ENCODE results near the gene SIRT7. TPM values are rescaled to one million over a fixed set of nuclear protein-coding genes. Genes with fewer than 3 reads are reported as not detected.

The SIRT7 gene
- total RNA-seq, 1 donor from 2014 or later = 22.6 TPM

DNA sequence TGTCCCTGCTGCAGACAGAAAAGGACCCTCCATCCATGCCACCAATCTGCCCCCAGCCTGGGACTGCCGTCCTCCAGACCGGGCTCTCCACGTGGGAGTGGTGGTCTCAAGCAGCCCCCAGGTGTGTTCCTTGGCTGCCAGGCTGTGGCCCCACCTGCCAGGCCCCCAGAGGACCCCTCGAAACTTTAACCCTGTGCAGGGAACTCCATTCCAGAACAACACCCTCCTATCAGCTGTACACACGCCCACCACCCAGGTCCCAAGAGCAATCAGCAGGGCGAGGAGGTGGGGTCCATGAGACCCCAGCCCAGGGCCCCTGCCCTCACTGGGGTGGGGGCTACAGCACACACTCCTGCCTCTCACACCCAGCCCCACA, 17.7 kb upstream of the SIRT7 start:
- Mint-ChIP-seq H3K27ac (peak overlapping the region; percentile 54), H3K9me3 (no peaks in the 10 kb centered on the region), H3K36me3 (no peaks in the 10 kb centered on the region), H3K4me1 (peaks cover 19% of the 10 kb centered on the region), H3K27me3 (ENCODE audit: low read depth) (peaks cover 5% of the 10 kb centered on the region), H3K4me3 (peak overlapping the region; percentile 88)
- DNase-seq (ENCODE audit: low spot score in 2 of 2, unreplicated experiment in 2 of 2) = no peak
- TF ChIP-seq, protein P1, sequence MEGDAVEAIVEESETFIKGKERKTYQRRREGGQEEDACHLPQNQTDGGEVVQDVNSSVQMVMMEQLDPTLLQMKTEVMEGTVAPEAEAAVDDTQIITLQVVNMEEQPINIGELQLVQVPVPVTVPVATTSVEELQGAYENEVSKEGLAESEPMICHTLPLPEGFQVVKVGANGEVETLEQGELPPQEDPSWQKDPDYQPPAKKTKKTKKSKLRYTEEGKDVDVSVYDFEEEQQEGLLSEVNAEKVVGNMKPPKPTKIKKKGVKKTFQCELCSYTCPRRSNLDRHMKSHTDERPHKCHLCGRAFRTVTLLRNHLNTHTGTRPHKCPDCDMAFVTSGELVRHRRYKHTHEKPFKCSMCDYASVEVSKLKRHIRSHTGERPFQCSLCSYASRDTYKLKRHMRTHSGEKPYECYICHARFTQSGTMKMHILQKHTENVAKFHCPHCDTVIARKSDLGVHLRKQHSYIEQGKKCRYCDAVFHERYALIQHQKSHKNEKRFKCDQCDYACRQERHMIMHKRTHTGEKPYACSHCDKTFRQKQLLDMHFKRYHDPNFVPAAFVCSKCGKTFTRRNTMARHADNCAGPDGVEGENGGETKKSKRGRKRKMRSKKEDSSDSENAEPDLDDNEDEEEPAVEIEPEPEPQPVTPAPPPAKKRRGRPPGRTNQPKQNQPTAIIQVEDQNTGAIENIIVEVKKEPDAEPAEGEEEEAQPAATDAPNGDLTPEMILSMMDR (IDR thresholded peaks at IDR 0.05; ENCODE audit: unreplicated experiment) = no peak

DNA sequence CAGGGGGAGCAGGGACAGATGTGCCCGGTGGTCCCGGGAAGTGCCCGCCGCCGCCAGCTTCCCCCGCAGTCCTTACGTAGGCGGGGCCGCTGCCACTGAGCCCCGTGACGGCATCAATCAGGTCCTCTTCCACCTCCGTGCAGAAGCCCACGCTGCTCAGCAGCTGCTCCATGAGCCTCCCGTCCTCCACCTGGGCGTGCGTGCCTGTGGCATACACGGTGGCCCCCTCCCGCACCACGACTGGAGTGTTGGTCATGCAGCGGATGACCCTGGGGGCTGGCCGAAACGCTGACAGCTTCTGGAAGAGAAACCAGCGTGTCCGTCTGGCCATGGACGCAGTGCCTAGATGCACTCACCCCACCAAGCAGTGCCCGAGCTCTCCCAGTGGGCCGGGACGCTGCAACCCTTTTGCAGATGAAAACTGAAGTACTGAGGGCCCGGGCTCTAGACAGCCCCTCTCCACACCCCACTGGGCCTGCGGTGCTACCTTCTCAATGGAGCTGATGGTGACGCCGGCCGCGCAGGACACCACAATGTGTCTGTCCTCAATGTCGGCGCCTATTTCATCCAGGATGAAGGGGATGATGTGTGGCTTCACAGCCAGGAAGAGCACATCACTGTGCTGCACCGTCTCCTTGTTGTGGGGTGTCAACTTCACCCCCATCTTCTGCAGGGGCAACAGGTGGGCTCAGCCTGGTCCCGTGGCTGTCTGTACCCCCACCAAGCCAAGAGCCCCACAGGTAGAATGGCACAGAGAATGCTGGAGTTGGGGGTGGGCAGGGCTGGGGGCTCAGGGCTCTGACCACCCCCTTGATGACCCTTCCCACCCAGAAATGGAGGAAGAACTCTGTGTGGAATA, 17.1 kb upstream of the SIRT7 start:
- no peak overlapping the region for H3K27ac Mint-ChIP-seq
- H3K9me3 Mint-ChIP-seq = no peaks in the 10 kb centered on the region
- H3K27me3 Mint-ChIP-seq (ENCODE audit: low read depth) = no peaks in the 10 kb centered on the region
- DNase-seq (ENCODE audit: low spot score in 2 of 2, unreplicated experiment in 2 of 2) = no peak
- H3K36me3 Mint-ChIP-seq = no peaks in the 10 kb centered on the region
- peaks cover 19% of the 10 kb centered on the region for H3K4me1 Mint-ChIP-seq
- H3K4me3 Mint-ChIP-seq = peak overlapping the region; percentile 88
- TF ChIP-seq, protein P1 (IDR thresholded peaks at IDR 0.05; ENCODE audit: unreplicated experiment) = no peak

DNA sequence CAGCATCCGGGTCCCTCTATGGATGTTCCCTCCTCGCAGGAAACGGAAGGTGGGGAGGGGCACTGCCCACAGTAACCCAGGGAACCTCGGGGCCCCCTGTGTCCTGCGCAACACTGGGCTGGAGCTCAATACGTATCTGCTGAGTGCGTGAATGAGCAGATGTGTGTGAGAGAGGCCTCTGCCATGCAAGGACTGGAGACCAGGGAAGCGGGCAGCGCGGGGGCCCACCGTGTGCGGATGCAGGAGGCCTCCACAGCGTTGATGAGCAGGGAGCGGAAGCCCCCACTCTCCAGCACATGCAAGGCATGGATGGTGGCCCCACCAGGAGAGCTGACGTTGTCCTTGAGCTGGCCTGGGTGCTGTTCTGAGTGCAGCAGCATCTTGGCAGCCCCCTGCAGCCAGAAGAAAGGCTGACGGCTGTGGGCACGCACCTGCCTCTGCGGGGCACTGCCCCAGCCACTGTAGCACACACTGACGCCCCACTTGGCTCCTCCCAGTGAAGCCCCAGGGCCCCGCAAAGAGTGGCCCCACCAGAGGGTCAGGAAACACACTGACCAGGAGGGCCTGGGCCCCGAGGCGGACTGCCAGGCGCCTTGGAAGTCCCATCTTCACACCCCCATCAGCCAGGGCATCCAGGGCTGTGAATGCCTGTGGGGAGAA, 16.3 kb upstream of the SIRT7 start:
- Mint-ChIP-seq H3K36me3 (no peaks in the 10 kb centered on the region), H3K27me3 (ENCODE audit: low read depth) (no peaks in the 10 kb centered on the region), H3K27ac (no peak overlapping the region), H3K4me3 (peak overlapping the region; percentile 10), H3K9me3 (no peaks in the 10 kb centered on the region), H3K4me1 (peaks cover 19% of the 10 kb centered on the region)
- DNase-seq (ENCODE audit: low spot score in 2 of 2, unreplicated experiment in 2 of 2) = no peak
- TF ChIP-seq, protein P1 (IDR thresholded peaks at IDR 0.05; ENCODE audit: unreplicated experiment) = no peak

DNA sequence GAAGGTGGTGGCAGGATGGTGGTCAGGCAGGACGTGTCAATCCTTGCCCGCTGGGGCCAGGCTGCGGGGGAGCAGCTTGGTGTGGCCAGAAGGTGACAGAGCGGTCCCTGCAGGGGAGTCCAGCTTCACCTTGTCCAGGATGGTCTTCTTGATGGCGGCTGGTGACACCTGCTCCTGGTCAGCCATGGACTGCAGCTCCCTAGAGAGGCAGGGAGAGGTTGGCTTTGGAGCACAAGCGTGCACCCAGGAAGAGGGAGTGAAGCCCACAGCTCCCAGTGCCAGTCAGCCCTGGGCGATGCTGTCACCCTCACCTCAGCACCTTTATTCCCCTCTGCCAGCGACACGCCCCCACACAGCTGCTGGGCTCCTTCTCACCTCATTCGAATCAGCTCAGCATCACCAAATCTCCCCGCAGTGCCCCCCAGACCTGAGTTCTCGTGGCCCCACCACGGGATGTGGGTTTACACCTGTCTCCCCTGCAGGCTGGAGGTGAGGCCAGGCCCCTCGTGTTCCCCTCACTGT, 15.3 kb upstream of the SIRT7 start:
- peaks cover 24% of the 10 kb centered on the region for H3K4me1 Mint-ChIP-seq
- H3K36me3 Mint-ChIP-seq = no peaks in the 10 kb centered on the region
- no peaks in the 10 kb centered on the region for H3K9me3 Mint-ChIP-seq
- DNase-seq (ENCODE audit: low spot score in 2 of 2, unreplicated experiment in 2 of 2) = no peak
- H3K4me3 Mint-ChIP-seq = no peak overlapping the region
- H3K27ac Mint-ChIP-seq = no peak overlapping the region
- TF ChIP-seq, protein P1 (IDR thresholded peaks at IDR 0.05; ENCODE audit: unreplicated experiment) = no peak
- no peaks in the 10 kb centered on the region for H3K27me3 Mint-ChIP-seq (ENCODE audit: low read depth)

DNA sequence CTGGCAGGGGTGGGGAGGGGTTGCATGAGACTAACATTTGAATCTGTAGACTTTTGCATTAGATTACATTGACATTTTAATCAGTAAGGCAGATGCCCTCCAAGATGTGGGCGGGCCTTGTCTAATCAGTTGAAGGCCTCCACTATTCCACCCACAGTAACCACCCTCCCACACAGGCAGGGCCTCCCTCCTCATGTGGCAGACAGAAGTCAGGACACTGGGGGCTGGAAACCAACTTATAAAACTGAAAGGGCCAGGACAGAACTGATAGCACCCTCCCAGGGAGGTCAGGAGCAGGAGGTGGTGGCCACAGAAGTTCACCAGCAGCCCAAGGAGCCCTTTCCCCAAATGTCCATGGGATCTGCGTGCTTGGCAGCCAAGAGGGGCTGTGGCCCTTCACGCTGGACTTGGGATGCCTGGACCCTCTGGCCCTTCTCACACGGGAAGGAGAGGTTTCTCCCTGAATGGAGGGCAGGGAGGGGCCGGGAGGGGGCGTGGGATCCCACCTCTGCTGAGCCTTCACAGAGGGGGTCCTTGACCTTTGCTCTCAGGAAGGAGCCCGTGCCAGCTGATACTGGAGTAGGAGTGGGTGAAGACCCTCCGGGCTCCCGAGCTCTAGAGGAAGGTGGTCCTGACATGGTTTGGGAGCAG, 14.5 kb upstream of the SIRT7 start:
- H3K27me3 Mint-ChIP-seq (ENCODE audit: low read depth) = no peaks in the 10 kb centered on the region
- H3K4me3 Mint-ChIP-seq = no peak overlapping the region
- DNase-seq (ENCODE audit: low spot score in 2 of 2, unreplicated experiment in 2 of 2) = no peak
- no peak overlapping the region for H3K27ac Mint-ChIP-seq
- H3K4me1 Mint-ChIP-seq = peaks cover 20% of the 10 kb centered on the region
- TF ChIP-seq, protein P1 (IDR thresholded peaks at IDR 0.05; ENCODE audit: unreplicated experiment) = no peak
- no peaks in the 10 kb centered on the region for H3K36me3 Mint-ChIP-seq
- no peaks in the 10 kb centered on the region for H3K9me3 Mint-ChIP-seq

All from mesothelial cell of epicardium (in vitro differentiated cells).